Gastrocnemius medialis (tissue), 4 donors: ENCODE data around the gene SP6.

ENCODE experiments used
- POLR2A ChIP-seq, 2 donors: fragments of 450-650 bp; IDR thresholded peaks; one replicate each; pipeline ENCODE4 v1.6.1; 2017; ENCODE audit warnings: antibody characterized with exemption in 2 of 2, mild to moderate bottlenecking in 2 of 2, moderate library complexity in 2 of 2
- TF ChIP-seq, protein P1 (sequence below), 5 experiments: fragments of 450-650 bp in 3 of 5; fragments of 200-600 bp in 2 of 5; sonication (generic) in 2 of 5; IDR thresholded peaks in 4 of 5; conservative IDR thresholded peaks in 1 of 5; 1 replicate in 4 of 5; 2 replicates in 1 of 5; pipeline ENCODE4 v1.5.1; 2016 to 2019; ENCODE audit warnings: antibody characterized with exemption in 5 of 5, mild to moderate bottlenecking in 3 of 5, moderate library complexity in 3 of 5

DNA sequence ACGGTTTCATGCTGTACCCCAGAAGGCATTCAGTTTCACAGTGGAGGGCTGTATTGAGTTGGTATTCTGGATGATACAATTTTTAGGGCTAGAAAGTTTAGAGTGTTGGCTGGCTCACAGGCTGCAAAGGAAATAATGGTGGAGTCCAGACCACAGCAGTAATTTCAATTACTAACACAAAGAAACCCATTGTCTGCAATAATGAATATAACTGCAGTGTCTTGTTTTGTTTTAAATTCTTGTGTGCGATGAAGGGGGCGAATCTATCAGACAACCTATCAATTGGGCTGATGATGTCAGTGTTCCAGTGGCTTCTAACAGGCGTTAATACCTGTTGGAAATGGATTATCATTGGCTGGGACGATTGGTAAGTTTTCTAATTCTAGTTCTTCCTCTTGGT lies 46.6 kb upstream of the SP6 start:
- TF ChIP-seq, protein P1, sequence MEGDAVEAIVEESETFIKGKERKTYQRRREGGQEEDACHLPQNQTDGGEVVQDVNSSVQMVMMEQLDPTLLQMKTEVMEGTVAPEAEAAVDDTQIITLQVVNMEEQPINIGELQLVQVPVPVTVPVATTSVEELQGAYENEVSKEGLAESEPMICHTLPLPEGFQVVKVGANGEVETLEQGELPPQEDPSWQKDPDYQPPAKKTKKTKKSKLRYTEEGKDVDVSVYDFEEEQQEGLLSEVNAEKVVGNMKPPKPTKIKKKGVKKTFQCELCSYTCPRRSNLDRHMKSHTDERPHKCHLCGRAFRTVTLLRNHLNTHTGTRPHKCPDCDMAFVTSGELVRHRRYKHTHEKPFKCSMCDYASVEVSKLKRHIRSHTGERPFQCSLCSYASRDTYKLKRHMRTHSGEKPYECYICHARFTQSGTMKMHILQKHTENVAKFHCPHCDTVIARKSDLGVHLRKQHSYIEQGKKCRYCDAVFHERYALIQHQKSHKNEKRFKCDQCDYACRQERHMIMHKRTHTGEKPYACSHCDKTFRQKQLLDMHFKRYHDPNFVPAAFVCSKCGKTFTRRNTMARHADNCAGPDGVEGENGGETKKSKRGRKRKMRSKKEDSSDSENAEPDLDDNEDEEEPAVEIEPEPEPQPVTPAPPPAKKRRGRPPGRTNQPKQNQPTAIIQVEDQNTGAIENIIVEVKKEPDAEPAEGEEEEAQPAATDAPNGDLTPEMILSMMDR (IDR thresholded peaks at IDR 0.05 in 4 of 5, conservative IDR thresholded peaks at IDR 0.05 in 1 of 5), result no peak
- TF ChIP-seq POLR2A (IDR thresholded peaks at IDR 0.05), result no peak
